ENCODE measurements around the gene SHD. TPM values are rescaled to one million over a fixed set of nuclear protein-coding genes. Genes with fewer than 3 reads are reported as not detected.
A peak's percentile ranks its signal among the peaks of the same experiment; 100 is the strongest.
"Not testable (repeated sequence)": the region's sequence is repeated elsewhere in the genome, so short reads cannot be mapped to it uniquely, and the experiment has no call there.

SHD gene
- not detected for total RNA-seq
- long read RNA-seq, donor 1, result 0 reads
- long read RNA-seq, donor 2, result 0 reads

DNA sequence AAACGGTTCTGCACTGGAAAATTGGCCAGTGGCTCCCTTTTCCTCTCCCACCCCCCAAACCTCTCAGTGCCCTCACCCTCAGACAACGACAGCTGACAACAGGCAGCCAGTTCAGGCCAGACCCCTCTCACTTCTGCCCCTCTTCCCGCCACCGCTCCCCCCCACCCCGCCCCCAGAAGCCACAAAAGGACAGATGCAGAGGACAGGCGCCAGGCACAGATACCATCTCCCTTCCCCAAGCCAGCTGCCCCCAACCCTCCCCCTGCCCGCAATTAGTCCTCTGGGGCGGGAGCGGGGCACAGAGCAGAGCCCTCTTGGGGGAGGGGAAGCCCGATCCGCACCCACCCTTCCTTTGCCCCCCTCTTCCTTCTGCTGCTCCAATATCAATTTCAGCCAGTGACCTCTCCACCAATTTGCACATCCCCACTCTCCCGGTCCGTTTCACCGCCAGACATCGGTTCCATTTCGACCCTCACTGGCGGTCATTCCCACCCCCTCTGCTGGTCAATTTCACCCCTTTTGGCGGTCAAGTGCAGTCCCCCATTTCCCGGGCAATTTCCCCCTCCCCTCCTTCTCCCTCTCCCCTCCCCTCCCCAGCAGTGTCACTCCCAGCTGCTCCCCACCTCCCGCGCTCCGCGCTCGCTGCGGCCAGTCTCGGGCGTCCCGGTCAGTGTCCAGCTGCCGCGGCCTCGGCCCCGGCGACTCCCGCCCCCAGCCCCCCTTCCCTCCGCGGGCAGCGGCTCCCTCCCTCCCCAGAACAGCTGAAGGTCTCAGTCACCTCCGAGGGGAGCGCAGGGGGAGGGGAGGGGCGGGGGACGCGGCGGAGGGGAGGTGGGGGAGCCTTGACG, at the start of gene SHD:
SHD (plus strand) TSS at position 848 of the 848 bp plus-strand sequence. CDS start 798 bp downstream, outside the sequence.
- no peak for DNase-seq (ENCODE audit: low spot score)
- intact Hi-C loops (cut with DNase I), result no loop called here

DNA sequence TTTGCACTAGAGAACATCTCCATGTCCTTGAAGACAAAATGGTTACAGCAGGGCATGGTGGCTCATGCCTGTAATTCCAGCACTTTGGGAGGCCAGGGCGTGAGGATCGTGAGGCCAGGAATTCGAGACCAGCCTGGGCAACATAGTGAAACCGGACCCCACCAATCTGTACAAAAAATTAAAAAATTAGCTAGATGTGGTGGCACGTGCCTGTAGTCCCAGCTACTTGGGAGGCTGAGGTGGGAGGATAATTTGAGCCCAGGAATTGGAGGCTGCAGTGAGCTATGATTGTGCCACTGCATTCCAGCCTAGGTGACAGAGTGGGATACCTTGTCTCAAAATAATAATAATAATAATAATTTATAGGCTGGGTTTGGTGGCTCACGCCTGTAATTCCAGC, 48.8 kb upstream of the SHD start:
- intact Hi-C loops (cut with DNase I); DNase-seq (ENCODE audit: low spot score): not testable (repeated sequence)

DNA sequence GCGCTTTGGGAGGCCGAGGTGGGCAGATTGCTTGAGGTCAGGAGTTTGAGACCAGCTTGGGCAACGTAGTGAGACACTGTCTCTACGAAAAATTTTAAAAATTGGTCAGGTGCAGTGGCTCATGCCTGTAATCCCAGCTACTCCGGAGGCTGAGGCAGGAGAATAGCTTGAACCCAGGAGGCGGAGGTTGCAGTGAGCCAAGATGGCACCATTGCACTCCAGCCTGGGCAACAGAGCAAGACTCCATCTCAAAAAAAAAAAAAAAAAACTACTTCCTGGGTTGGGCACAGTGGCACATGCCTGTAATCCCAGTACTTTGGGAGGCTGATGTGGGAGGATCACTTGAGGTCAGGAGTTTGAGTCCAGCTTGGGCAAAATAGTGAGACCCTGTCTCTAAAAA, 47.5 kb upstream of the SHD start:
- DNase-seq (ENCODE audit: low spot score); intact Hi-C loops (cut with DNase I): not testable (repeated sequence)

DNA sequence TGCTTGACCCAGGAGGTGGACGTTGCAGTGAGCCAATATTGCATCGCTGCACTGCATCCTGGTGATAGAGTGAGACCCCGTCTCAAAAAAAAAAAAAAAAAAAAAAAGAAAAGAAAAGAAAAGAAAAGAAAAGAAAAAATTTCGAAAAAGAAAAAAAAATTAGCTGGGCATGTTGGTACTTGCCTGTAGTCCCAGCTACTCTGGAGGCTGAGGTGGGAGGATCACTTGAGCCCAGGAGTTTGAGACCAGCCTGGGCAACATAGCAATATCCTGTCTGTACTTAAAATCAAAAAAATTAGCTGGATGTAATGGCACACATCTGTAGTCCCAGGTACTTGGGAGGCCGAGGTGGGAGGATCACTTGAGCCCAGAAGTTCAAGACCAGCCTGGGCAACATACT, 46.9 kb upstream of the SHD start:
- intact Hi-C loops (cut with DNase I); DNase-seq (ENCODE audit: low spot score): not testable (repeated sequence)

GRCh38 chr19:4232614-4233281, 46.3 kb upstream of the SHD start:
- intact Hi-C loops (cut with DNase I), result no loop called here
- no peak for DNase-seq (ENCODE audit: low spot score)

DNA sequence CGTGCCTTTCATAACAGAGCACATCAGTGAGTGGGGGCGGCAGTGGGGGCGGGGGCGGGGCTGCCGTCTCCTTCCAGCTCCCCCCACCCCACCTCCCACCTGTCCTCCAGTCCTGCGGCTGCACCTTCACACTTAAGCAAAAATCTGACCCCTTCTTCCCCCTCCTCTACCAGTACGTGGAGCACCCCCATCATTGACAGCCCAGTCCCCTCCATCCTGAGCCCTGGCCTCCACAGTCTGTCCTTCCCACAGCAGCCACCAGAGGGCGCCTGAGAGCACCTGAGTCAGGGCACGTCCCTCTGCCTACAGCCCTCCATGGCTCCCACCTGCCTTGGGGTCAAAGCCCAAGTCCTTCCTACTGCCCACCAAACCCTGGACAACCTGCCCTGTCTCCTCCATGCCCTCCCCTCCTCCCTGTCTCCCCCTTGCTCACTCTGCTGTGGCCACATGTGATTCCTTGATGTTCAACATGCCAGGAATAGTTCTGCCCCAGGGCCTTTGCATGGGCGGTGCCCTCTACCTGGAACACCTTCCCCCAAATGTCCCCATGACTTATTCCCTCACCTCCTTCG, 45.7 kb upstream of the SHD start:
- peak; percentile 89 for DNase-seq (ENCODE audit: low spot score)
- intact Hi-C loops (cut with DNase I), result no loop called here

DNA sequence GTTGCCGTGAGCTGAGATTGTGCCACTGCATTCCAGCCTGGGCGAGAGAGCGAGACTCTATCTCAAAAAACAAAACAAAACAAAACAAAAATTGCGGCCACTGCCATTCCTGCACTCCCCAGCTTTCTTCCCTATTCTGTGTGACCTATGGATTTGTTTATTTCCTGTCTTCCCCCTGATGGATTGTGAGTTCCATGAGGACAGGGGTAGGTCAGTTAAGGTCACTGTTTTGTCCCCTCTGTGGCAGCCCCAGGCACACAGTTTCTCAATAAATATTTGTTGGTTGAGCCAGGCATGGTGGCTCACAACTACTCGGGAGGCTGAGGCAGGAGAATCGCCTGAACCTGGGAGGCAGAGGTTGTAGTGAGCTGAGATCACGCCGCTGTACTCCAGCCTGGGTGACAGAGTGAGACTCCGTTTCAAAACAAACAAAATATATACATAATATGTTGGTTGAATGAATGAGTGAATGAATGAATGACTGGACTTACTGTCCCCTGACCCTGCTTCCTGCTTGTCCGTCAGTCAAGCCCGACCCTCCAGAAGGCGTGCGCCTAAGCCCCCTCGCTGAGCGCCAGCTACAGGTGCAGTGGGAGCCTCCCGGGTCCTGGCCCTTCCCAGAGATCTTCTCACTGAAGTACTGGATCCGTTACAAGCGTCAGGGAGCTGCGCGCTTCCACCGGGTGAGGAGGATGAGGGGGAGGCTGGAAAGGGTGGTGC, 44.8 kb upstream of the SHD start:
- intact Hi-C loops (cut with DNase I), result no loop called here
- no peak for DNase-seq (ENCODE audit: low spot score)

DNA sequence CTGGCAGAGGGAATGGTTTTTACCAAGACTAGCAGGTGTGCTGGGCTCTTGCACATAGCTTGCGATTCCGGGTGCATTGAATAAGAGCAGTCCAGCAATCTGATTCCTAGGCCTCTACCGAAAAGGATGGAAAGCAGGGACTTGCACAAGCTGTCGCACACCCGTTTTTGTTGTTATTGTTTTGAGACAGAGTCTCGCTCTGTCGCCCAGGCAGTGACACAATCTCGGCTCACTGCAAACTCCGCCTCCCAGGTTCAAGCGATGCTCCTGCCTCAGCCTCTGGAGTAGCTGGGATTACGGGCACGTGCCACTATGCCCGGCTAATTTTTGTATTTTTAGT, 44.2 kb upstream of the SHD start:
- DNase-seq (ENCODE audit: low spot score), result no peak
- intact Hi-C loops (cut with DNase I), result no loop called here

DNA sequence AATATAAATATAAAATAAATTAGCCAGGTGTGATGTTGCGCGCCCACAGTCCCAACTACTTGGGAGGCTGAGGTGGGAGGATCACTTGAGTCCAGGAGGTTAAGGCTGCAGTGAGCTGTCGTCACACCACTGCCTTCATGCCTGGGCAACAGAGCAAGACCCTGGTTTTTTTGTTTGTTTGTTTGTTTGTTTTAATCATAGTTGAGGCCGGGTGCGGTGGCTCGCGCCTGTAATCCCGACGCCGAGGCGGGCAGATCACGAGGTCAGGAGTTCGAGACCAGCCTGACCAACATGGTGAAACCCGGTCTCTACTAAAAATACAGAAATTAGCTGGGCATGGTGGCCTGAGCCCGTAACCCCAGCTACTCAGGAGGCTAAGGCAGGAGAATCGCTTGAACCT, 41.6 kb upstream of the SHD start:
- intact Hi-C loops (cut with DNase I); DNase-seq (ENCODE audit: low spot score): not testable (repeated sequence)

- no peak for DNase-seq (ENCODE audit: low spot score)
- intact Hi-C loops (cut with DNase I), result no loop called here
Measured at GRCh38 chr19:4238831-4239230, 40.2 kb upstream of the SHD start.

DNA sequence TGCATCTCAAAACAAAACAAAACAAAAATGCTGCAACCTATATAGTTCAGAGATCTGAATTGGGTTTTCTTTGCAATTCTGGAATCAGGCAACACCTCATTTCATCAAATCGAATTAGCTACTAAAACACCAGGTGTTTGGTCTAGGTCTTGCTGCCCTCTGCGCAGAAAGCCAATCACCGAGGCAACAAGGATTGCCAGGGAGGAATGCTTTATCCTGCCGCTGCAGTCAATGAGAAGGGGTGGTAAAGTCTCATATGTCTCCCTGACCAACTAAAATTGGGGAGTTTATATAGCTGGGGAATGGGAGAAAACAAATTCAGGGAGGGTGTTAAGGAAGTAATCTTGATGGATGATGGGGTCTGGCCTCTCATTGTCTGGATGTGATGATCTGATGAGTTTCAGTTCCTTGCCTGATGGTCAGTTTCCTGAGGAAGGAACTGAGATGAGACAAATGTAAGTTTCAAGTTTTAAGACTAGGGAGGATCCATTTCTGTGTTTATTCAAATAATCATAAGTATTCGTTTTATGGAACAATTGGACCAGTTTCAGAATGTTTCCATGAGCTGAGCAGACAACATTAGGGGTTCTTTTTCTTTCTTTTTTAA, 37.1 kb upstream of the SHD start:
- intact Hi-C loops (cut with DNase I), result no loop called here

GRCh38 chr19:4245938-4246337, 33.1 kb upstream of the SHD start:
- intact Hi-C loops (cut with DNase I); DNase-seq (ENCODE audit: low spot score): not testable (repeated sequence)

More for the DNA sequence above, 37.1 kb upstream of the SHD start:
- no peak for DNase-seq (ENCODE audit: low spot score)

DNA sequence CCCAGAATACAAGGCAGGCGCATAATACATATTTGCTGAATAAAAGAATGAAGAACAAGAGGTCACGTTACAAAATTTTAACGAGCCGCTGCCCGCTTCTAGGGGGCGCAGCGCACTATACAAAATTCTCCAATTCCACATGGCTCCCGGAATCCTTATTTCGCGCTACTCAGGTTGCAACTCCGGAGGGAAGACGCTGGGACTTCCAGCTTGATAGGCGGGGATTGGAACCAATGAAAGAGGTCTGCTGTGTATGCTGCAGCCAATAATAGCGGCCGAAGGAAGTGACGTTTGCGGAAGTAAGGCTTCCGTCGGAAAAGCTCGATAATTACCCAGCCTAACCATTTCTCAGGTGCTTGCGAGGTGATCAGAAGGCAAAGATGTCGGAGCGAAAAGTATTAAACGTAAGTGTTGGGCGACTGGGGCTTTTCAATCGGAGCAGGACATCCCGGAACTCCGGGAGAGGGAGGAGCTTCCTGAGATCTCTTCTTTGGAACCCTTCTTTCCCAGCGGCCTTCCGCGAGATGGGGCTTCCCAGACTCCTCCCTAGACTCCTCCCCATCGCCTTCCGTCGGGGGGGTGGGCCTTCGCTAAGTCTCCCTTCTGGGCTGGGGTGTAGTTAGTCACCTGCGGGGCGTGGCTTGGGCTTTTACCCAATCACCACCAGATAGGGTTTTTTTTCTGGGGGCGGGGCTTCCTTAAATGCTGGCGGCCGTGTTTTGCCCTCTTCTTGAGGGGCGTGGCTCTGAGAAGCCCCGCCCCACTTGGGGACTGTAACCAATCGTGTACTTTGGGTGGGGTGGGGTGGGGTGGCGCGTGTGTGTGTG, 32.1 kb upstream of the SHD start, which contains the start of gene YJU2:
YJU2 (plus strand) TSS at position 314 of the 827 bp plus-strand sequence; CDS start at position 381, 67 bp downstream.
- peak; percentile 100 for DNase-seq (ENCODE audit: low spot score)
- intact Hi-C loops (cut with DNase I), result no loop called here

GRCh38 chr19:4256563-4256962, 22.5 kb upstream of the SHD start:
- DNase-seq (ENCODE audit: low spot score), result no peak
- intact Hi-C loops (cut with DNase I), result no loop called here

GRCh38 chr19:4257025-4257424, 22.0 kb upstream of the SHD start:
- no peak for DNase-seq (ENCODE audit: low spot score)
- intact Hi-C loops (cut with DNase I), result no loop called here

DNA sequence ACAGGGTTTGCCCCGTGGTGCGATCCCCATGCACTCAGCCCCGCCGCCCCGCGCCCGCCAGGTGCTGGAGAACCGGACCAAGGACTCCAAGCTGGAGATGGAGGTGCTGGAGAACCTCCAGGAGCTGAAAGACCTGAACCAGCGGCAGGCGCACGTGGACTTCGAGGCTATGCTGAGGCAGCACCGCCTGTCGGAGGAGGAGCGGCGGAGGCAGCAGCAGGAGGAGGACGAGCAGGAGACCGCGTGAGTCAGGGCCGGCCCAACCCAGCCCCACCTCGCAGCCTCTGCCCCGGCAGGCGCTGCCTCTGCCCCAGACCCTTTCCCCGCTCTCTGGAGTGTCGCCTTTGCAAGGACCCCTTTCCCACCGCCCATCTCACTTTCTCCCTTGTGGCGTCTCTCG, 20.9 kb upstream of the SHD start:
- DNase-seq (ENCODE audit: low spot score), result no peak
- intact Hi-C loops (cut with DNase I), result no loop called here

GRCh38 chr19:4260613-4261191, 18.4 kb upstream of the SHD start:
- intact Hi-C loops (cut with DNase I), result loop anchor here in 1 of 2 donors (10.0 kb wide), 1 partner anchor 264 kb away; no protein-coding TSS in a partner anchor

GRCh38 chr19:4264812-4265211, 14.3 kb upstream of the SHD start:
- no peak for DNase-seq (ENCODE audit: low spot score)
- intact Hi-C loops (cut with DNase I), result loop anchor here (5.0 to 10.0 kb wide), 2 partner anchors 257 to 260 kb away; no protein-coding TSS in a partner anchor

More at GRCh38 chr19:4260613-4261191, 18.4 kb upstream of the SHD start:
- DNase-seq (ENCODE audit: low spot score), result no peak
